Activated naive CD4-positive, alpha-beta T cell treated with anti-CD3 and anti-CD28 coated beads, Interleukin-2, amount 50 U/mL, for 24 hours (primary cell): ENCODE data around the gene JAML.
A peak's percentile ranks its signal among the peaks of the same experiment; 100 is the strongest.
"Not testable (repeated sequence)": the region's sequence is repeated elsewhere in the genome, so short reads cannot be mapped to it uniquely, and the experiment has no call there.

Source experiments
- H3K27ac Mint-ChIP-seq: one replicate; pipeline ENCODE4 v1.8.0; 2021; ENCODE audit warnings: mild to moderate bottlenecking, mixed read lengths
- H3K27me3 Mint-ChIP-seq: one replicate; pipeline ENCODE4 v1.8.0; 2021; ENCODE audit warnings: mixed read lengths
- H3K36me3 Mint-ChIP-seq: one replicate; pipeline ENCODE4 v1.8.0; 2021; ENCODE audit warnings: mixed read lengths
- H3K4me1 Mint-ChIP-seq: one replicate; pipeline ENCODE4 v1.8.0; 2021; ENCODE audit warnings: mixed read lengths
- H3K4me3 Mint-ChIP-seq: one replicate; pipeline ENCODE4 v1.8.0; 2021; ENCODE audit warnings: mild to moderate bottlenecking, mixed read lengths
- H3K9me3 Mint-ChIP-seq: one replicate; pipeline ENCODE4 v1.8.0; 2021; ENCODE audit warnings: mixed read lengths

JAML gene

DNA sequence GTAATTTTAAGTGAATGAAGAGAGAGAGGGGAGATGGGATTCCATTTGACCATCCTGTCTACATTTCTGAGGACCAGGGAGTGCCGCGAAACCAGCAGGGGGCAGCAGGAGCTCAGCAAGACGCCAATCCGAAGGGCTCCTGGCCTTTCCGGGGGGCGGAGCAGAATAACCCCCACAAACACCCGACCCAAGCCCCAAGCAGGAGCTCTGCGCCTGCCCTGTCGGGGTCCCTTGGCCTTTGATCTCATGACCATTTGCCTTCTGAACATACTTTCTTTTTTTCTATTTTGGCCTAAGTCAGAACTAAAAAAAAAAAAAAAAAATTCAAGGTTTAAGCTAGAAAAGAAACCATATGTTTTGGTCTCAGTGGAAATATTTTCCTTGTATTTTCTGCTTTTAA, 26.4 kb downstream of the JAML start:
- H3K27ac Mint-ChIP-seq: peak overlapping the region; percentile 93
- H3K4me1 Mint-ChIP-seq: peaks cover 11% of the 10 kb centered on the region
- no peak overlapping the region for H3K4me3 Mint-ChIP-seq
- H3K36me3 Mint-ChIP-seq: peaks cover 10% of the 10 kb centered on the region
- no peaks in the 10 kb centered on the region for H3K9me3 Mint-ChIP-seq
- H3K27me3 Mint-ChIP-seq: no peaks in the 10 kb centered on the region

DNA sequence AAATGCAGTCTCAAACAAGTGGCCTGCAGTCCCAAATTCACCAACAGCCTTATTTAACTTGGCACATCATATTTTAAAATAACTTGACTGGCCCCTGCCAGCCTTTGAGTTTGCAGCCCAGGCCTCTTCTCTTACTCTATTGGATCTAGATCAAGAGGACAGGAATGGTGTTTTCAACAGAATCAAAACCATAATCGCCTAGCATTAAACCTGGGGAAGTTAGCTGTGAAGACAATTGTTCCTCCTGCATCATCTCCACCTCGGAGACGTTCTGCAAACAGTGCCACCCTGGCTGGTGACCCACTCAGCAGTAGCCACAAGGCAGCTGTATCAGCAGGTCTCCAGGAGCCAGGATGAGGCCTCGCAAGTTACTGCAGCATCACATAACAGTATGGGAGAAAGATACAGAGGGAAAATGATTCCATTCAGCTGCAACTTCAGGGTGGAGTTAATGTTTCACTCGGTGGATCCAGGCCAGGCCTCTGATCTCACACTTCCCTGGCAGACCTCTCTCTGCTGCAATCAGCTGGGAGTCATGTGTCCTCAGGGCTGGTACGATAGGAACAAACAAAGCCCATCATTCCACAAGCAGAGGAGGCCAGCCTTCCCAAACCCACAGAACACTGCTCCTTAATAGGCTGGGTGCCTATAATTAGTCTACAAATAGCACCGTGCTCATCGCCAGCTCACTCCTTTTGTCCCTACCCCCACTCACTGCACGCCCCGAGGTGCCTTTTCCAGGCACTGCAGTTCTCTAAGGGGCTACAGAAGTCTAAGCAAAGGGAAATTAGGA, 29.8 kb downstream of the JAML start:
- Mint-ChIP-seq H3K4me3 (no peak overlapping the region), H3K36me3 (peaks cover 23% of the 10 kb centered on the region), H3K9me3 (no peaks in the 10 kb centered on the region), H3K4me1 (peaks cover 11% of the 10 kb centered on the region), H3K27me3 (no peaks in the 10 kb centered on the region), H3K27ac (no peak overlapping the region)

DNA sequence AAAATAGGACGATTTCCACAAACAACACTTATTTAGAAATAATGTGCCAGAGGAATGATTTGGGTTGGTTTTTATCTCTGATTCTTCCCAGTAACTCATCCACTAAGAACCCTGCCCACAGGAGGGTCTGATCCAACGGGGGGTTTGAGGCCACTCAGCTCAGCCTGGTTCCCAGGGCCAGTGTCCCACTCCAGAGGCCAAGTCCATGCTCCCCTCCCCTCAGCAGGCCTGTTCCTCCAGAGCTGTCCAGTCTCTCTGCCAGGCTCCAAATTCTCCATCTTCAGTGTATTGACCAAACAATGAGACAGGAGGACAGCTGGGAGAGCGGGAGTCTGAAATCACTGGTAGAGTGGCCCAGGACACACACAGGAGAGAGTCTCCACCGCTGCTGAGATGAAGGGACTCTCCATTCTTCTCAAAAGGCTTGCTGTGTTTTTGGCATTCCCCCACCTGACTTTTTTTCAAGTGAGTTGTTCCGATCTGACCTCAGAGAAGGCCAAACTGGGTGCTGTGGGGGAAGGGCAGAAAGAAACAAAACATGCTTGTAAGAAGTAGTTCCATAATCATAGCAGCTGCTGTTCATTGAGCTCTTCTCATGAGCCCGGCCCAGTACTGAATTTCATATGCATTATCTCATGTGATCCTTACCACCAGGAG, 30.8 kb downstream of the JAML start:
- H3K27ac Mint-ChIP-seq: no peak overlapping the region
- H3K4me3 Mint-ChIP-seq: no peak overlapping the region
- no peaks in the 10 kb centered on the region for H3K27me3 Mint-ChIP-seq
- H3K9me3 Mint-ChIP-seq: no peaks in the 10 kb centered on the region
- peaks cover 22% of the 10 kb centered on the region for H3K36me3 Mint-ChIP-seq
- peaks cover 9% of the 10 kb centered on the region for H3K4me1 Mint-ChIP-seq

DNA sequence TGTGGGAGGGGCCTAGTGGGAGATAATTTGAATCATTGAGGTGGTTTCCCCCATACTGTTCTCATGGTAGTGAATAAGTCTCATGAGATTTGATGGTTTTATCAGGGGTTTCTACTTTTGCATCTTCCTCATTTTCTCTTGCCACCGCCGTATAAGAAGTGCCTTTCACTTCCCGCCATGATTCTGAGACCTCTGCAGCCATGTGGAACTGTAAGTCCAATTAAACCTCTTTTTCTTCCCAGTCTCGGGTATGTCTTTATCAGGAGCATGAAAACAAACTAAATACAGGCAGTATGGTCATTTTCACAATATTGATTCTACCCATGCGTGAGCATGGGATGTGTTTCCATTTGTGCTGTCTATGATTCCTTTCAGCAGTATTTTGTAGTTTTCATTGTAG, 32.0 kb downstream of the JAML start:
- peaks cover 21% of the 10 kb centered on the region for H3K36me3 Mint-ChIP-seq
- not testable (repeated sequence) for H3K4me1 Mint-ChIP-seq, H3K27me3 Mint-ChIP-seq, H3K9me3 Mint-ChIP-seq, H3K27ac Mint-ChIP-seq, H3K4me3 Mint-ChIP-seq

DNA sequence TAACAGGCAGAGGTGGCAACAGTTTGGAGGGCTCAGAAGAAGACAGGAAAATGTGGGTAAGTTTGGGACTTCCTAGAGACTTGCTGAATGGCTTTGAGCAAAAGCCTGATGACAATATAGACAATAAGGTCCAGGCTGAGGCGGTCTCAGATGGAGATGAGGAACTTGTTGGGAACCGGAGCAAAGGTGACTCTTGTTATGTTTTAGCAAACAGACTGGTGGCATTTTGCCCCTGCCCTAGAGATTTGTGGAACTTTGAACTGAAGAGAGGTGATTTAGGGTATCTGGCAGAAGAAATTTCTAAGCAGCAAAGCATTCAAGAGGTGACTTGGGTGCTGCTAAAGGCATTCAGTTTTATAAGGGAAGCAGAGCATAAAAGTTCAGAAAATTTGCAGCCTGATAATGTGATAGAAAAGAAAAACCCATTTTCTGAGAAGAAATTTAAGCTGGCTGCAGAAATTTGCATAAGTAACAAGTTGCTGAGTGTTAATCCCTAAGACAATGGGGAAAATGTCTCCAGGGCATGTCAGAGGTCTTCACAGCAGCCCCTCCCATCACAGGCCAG, 33.8 kb downstream of the JAML start:
- H3K27me3 Mint-ChIP-seq, H3K9me3 Mint-ChIP-seq, H3K27ac Mint-ChIP-seq, H3K4me3 Mint-ChIP-seq, H3K4me1 Mint-ChIP-seq: not testable (repeated sequence)
- H3K36me3 Mint-ChIP-seq: peaks cover 19% of the 10 kb centered on the region

DNA sequence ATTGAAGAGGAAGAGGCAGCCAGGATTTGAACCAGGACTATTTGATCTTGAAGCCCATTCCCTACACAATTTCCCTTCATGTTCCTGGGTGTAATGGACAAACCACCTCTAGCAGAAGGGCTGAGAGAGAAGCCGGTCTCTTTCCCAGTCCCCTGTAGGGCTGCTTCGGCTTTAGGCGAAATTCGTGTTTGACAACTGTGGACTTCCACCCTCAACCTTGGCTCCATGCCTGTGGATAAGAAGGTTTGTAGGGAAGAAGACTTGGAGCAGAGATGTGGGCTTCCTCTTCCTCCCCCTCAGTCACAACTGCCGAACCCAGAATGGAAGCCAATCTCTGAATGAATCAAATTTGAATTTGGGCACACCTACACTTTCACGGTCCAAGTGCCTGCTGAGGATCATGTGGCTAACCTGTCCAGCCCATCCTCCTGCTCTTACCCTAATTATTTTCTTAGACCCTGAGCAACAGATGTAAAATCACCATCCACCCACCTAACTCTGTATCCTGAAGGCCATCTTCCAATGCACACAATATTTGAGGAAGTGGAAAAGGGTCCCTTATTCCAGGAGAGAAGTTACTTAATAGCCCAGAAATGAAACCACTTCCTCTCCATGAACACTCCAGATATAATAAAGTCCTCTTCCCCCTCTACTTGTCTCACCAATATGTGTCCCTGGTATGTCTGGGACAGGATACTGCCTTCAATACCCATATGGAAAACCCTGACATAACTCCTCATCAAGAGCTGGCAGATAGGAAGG, 38.3 kb downstream of the JAML start:
- Mint-ChIP-seq H3K4me1 (no peaks in the 10 kb centered on the region), H3K27me3 (peaks cover 12% of the 10 kb centered on the region), H3K27ac (no peak overlapping the region), H3K36me3 (peaks cover 3% of the 10 kb centered on the region), H3K9me3 (no peaks in the 10 kb centered on the region), H3K4me3 (no peak overlapping the region)

DNA sequence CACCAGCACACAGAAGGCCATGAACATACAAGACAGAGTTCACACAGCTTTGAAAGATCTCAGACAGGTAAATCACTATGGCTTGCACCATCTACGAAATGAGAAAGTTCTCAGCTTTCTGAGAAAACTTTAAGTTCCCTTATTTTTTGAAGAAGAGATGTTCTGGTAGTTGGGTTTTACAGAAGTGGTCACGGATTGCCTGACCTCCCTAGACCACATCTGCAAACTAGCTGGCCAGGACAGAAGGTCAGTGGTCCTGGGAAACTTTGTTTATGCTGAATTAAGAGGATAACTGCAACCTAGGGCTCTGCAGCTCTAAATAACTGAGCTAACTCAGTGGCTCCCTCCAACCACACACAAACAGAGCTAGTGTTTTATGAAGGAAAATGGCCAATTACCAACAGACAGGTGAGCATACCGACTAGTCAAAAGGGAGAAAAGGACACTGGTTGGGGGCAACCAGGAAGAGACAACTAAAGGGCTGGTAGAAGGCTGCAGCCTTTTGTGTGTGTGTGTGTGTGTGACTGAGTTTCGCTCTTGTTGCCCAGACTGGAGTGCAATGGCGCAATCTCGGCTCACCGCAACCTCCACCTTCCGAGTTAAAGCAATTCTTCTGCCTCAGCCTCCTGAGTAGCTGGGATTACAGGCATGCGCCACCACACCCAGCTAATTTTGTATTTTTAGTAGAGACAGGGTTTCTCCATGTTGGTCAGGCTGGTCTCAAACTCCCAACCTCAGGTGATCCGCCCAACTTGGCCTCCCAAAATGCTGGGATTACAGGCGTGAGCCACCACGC, 39.8 kb downstream of the JAML start:
- Mint-ChIP-seq H3K9me3 (no peaks in the 10 kb centered on the region), H3K27me3 (peaks cover 12% of the 10 kb centered on the region), H3K27ac (no peak overlapping the region), H3K36me3 (peaks cover 1% of the 10 kb centered on the region), H3K4me1 (no peaks in the 10 kb centered on the region), H3K4me3 (no peak overlapping the region)

DNA sequence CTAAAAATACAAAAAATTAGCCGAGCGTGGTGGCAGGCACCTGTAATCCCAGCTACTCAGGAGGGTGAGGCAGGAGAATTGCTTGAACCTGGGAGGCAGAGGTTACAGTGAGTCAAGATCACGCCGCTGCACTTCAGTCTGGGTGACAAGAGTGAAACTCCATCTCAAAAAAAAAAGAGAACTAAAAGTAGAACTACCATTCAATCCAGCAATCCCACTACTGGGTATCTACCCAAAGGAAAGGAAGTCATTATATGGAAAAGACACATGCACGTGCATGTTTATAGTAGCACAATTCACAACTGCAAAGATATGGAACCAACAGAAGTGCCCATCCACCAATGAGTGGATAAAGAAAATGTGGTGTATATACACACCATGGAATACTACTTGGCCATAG, 41.1 kb downstream of the JAML start:
- not testable (repeated sequence) for H3K4me3 Mint-ChIP-seq, H3K9me3 Mint-ChIP-seq, H3K4me1 Mint-ChIP-seq, H3K27ac Mint-ChIP-seq, H3K36me3 Mint-ChIP-seq
- H3K27me3 Mint-ChIP-seq: peaks cover 12% of the 10 kb centered on the region

GRCh38 chr11:118180300-118180703, 44.5 kb downstream of the JAML start:
- Mint-ChIP-seq H3K4me3 (no peak overlapping the region), H3K9me3 (no peaks in the 10 kb centered on the region), H3K36me3 (no peaks in the 10 kb centered on the region), H3K4me1 (no peaks in the 10 kb centered on the region), H3K27ac (no peak overlapping the region), H3K27me3 (peaks cover 6% of the 10 kb centered on the region)

DNA sequence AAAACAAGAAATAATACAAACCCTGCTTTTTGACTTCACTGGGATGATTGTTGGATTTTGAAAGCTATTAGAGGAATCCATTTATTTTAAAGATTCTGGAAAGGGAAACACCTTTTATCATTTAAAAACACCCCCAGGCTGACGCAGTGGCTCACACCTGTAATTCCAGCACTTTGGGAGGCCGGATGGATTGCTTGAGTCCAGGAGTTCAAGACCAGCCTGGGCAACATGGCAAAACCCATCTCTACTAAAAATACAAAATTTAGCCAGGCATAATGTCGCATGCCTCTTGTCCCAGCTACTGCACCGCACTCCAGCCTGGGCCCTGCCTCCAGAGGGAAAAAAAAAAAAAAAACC, 48.1 kb downstream of the JAML start:
- H3K27me3 Mint-ChIP-seq: no peaks in the 10 kb centered on the region

DNA sequence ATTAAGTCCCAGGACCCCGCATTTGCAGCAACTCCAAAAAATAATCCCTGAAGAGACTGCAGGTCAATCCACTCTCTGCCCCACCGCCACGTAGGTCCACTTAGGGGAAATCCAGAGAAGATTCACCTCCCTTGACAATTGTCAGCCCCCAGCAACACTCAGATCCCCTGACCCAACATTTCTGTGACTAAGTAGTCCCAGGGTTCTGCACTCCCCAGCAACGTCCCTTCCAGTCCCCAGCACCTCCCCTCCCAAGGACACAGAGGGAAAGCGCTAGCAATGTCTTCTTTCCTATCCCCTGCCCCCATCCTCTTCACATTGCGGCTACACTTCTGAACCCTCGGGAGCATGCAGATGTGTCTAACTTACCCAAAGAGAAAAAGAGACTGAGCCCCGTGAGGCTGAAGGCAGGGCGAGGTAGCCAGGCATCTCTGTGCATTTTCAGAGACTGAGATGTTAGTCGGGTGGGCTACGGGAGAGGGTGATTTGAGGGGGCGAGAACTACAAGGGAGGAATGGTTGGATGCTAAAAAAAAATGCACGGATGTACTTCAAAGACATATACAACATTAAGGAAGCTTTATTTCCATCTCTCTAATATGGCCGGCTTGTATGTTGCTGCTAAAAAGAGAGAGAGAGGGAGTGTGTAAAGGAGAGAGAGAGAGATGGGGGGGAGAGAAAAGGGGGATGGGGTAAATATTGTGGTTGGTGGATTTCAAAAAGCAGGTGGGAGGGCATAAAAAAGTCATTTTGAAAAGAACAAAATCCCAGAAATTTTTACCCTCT, 48.6 kb downstream of the JAML start, which contains the start of gene SCN2B:
Gene SCN2B, minus strand, starts transcription at position 647 of the 785 bp plus-strand sequence. Its CDS starts 208 bp downstream, at position 439.
- H3K4me1 Mint-ChIP-seq: peaks cover 4% of the 10 kb centered on the region
- H3K9me3 Mint-ChIP-seq: no peaks in the 10 kb centered on the region
- H3K27me3 Mint-ChIP-seq: no peaks in the 10 kb centered on the region
- no peaks in the 10 kb centered on the region for H3K36me3 Mint-ChIP-seq
- peak within 1 kb of the TSS; percentile 38 for H3K27ac Mint-ChIP-seq
- H3K4me3 Mint-ChIP-seq: no peak within 1 kb of the TSS

More for the DNA sequence above, 48.1 kb downstream of the JAML start:
- Mint-ChIP-seq H3K27ac (no peak overlapping the region), H3K9me3 (no peaks in the 10 kb centered on the region), H3K4me3 (no peak overlapping the region), H3K4me1 (peaks cover 3% of the 10 kb centered on the region), H3K36me3 (no peaks in the 10 kb centered on the region)

- no peaks in the 10 kb centered on the region for H3K9me3 Mint-ChIP-seq
- no peaks in the 10 kb centered on the region for H3K36me3 Mint-ChIP-seq
- no peak overlapping the region for H3K4me3 Mint-ChIP-seq
- peaks cover 4% of the 10 kb centered on the region for H3K4me1 Mint-ChIP-seq
- H3K27me3 Mint-ChIP-seq: no peaks in the 10 kb centered on the region
- peak overlapping the region; percentile 2 for H3K27ac Mint-ChIP-seq
Observed at GRCh38 chr11:118175031-118175992, 49.5 kb downstream of the JAML start.

- no peaks in the 10 kb centered on the region for H3K36me3 Mint-ChIP-seq
- H3K27ac Mint-ChIP-seq: no peak overlapping the region
- H3K9me3 Mint-ChIP-seq: no peaks in the 10 kb centered on the region
- H3K4me3 Mint-ChIP-seq: no peak overlapping the region
- H3K27me3 Mint-ChIP-seq: no peaks in the 10 kb centered on the region
- peaks cover 4% of the 10 kb centered on the region for H3K4me1 Mint-ChIP-seq
Observed at GRCh38 chr11:118174006-118174567, 50.7 kb downstream of the JAML start.
